ENCODE results near the gene D2HGDH.
"Not testable (repeated sequence)": the region's sequence is repeated elsewhere in the genome, so short reads cannot be mapped to it uniquely, and the experiment has no call there.

Gene D2HGDH

DNA sequence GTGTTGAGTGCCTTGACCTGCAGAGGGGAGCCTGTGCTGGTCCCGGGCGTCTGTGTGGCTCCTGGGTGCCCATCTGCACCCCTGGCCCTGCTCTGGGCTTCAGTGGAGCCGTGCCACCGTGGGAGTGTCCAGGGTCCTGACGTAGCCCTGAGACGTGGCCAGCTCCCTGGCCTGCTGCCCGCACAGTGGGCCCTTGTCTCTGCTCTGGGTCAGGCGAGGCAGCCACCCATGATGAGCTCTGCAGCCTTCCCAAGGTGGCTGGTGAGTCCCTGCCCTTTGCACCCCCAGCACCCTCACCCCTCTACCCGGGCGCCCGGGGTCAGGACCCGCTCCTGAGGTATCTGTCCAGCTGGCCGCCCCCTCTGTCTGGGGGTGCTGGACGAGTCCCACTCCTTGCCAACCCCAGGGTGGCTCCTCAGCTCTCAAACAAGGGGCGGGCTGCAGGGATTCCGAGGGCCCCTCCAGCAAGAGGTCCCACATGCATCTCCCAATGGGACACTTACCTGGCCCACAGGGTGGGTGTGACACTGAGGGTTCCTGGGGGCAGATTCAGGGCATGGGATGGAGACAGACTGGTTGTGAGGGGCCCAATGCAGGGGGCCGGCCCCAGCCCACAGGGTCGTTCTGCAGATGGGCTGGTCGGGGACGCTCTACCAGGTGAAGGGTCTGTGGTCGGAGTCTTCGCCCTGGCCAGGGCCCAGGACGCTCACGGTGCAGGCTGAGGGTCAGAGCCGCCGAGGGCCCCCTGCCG is 76.9 kb downstream of the D2HGDH start:
- DNase-seq = no peak

DNA sequence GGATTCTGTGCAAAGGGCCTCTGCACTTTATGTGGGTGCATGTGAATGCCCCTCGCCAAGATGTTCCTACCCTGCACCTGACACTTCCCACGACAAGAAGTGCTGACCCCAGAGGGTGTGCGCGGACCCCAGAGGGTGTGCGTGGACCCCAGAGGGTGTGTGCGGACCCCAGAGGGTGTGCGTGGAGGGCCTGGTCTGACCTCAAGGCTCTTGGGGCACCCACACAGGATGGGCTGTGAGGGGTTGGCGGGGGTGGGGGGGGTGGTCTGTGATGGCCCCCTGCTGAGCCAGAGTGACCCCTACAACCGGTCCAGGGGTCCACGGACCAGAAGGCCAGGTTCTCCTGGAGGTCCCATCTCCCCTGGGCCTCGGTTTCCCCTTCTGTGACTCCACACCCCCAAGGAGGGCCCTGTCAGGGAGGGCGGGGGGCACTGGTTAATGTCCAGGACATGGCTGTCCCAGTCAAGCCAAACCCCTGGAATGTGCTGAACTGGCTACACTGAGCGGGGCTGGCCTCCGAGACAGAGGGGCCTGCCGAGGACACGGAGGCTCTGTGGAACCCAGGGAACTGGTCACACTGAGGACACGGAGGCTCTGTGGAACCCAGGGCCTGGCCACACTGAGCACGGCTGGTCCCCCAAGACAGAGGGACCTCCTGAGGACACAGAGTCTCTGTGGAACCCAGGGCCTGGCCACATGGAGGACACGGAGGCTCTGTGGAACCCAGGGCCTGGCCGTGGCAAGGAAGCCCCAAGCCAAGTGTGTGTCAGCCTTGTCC is 77.7 kb downstream of the D2HGDH start:
- DNase-seq = no peak

DNA sequence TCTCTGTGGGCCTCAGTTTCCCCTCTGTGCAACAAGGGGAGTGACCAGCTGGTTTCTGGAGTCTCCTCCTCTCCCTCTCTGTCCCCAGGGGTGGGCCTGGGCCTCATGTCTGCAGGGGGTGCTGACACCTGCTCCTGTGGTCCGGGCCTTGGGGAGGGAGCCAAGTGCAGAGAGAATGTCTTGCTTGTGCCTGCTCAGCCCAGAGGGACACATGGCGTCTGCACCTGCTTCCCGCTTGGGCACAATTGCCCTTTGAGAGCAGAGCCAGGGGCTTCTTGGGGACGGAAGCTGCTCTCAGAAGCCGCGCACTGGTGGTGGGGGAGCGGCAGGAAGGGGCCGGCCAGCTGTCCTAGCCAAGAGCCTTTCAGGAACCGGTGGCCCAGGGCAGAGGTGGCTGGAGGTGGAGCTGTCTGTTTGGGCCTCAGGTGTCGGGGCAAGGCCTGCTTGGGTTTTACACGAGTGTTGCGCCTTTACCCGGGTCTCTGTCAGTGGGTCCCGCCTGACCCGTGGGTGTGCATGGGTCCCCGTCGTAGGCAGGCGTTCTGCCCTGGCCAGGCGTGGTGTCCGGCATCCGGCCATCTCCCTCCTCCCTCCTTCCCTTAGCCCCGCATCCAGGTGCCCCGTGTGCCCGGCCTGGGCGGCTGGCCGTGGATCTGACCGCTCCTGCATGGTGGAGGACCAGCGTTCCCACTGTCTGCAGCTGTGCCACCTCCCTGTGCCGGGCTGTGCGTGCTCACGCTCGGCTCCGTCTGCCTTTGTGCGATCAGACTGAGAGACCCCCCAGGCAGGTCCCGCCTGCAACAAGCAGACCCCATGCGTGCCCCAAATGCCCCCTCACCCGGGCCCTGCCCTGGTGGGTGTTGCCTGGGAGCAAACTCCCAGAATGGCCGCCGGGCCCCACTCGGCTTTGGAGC is 78.6 kb downstream of the D2HGDH start:
- no peak for DNase-seq

DNA sequence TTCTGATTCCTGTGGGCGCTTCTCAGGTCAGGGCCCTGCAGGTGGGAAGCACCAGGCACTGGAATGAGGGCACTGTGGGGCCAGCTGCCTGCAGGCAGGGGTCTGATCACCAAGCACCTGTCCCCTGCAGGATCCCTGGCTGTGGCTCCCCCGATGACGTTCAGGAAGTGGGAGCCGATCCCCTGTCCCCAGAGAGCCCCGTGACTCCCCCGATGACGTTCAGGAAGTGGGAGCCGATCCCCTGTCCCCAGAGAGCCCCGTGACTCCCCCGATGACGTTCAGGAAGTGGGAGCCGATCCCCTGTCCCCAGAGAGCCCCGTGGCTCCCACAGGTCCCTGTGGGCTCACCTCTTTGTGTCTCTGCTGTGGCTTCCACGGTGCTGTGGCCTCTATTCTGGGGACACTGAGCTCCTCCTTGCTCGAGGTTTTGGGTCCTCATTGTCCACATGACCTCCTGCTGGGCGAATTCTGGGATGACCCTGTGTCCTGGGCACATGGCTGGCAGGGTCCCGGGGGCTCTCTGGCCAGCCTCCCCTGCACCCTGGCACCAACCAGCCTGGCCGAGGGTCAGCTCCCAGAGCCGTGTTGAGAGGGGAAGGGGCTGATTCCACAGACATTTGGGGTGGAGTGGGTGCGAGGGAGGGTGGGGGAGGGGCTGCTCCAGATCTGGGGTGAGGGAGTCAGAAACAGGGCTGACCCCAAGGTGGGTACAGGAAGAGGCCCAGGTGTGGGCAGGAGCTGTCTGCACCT is 79.4 kb downstream of the D2HGDH start:
- no peak for DNase-seq

DNA sequence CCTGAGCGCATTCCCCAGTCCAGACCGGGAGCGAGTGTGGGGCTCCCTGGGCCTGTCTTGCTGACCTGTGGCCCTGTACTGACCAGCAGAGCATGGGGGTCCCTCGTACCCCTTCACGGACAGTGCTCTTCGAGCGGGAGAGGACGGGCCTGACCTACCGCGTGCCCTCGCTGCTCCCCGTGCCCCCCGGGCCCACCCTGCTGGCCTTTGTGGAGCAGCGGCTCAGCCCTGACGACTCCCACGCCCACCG is 79.9 kb downstream of the D2HGDH start:
- DNase-seq = no peak

DNA sequence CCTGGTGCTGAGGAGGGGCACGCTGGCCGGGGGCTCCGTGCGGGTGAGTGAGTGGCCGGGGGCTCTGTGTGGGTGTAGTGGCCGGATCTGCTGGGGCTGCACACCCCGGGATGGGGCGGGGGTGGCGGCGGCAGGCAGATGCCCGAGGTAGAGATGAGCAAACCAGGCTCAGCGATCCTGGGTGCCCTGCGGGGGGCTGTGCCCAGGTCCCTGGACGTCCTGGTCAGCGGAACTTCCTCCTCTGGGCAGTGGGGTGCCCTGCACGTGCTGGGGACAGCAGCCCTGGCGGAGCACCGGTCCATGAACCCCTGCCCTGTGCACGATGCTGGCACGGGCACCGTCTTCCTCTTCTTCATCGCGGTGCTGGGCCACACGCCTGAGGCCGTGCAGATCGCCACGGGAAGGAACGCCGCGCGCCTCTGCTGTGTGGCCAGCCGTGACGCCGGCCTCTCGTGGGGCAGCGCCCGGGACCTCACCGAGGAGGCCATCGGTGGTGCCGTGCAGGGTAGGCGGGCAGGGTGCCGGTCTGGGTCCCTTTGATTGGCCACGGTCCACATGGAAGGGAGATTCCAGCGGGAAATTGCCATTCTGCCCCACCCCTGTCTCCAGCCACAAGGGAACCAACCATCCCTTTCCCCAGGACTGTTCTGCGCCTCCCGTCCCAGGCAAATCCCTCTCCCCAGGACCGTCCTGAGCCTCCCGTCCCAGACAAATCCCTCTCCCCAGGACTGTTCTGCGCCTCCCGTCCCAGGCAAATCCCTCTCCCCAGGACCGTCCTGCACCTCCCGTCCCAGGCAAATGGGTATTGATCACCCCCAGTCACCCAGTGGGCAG is 80.4 kb downstream of the D2HGDH start:
- DNase-seq = no peak

DNA sequence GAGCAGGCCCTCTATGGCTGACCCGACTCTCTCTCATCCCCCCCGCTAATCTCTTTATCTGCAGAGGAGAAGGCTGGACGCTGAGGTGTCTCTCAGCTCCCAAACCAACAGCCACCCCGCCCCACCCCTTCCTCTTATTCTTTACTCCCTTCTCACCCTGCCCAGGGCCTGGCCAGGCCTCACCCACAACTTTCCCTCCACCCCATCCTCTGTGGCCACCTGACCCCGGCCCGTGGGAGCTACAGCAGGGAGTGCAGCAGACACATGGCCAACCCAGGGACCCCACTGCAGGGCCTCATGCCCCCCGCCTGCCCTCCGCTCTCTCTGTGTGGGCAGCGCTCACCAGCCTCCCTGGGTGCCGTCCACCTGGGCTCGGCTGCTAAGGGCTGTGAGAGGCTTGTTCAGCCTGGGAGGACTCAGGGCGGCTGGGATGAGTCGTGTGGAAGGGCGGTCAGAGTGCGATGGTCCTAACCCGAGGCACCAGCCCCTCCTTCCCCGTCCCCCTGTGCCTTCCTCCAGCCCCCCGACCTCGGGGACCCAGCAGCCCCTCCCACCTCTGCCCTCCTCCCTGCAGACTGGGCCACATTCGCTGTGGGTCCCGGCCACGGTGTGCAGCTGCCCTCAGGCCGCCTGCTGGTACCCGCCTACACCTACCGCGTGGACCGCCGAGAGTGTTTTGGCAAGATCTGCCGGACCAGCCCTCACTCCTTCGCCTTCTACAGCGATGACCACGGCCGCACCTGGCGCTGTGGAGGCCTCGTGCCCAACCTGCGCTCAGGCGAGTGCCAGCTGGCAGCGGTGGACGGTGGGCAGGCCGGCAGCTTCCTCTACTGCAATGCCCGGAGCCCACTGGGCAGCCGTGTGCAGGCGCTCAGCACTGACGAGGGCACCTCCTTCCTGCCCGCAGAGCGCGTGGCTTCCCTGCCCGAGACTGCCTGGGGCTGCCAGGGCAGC is 81.3 kb downstream of the D2HGDH start:
- DNase-seq = no peak

DNA sequence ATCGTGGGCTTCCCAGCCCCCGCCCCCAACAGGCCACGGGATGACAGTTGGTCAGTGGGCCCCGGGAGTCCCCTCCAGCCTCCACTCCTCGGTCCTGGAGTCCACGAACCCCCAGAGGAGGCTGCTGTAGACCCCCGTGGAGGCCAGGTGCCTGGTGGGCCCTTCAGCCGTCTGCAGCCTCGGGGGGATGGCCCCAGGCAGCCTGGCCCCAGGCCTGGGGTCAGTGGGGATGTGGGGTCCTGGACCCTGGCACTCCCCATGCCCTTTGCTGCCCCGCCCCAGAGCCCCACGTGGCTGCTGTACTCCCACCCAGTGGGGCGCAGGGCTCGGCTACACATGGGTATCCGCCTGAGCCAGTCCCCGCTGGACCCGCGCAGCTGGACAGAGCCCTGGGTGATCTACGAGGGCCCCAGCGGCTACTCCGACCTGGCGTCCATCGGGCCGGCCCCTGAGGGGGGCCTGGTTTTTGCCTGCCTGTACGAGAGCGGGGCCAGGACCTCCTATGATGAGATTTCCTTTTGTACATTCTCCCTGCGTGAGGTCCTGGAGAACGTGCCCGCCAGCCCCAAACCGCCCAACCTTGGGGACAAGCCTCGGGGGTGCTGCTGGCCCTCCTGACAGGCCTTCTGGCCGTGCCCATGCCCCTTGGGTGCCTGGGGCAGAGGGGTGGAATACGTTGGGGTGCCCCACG is 82.1 kb downstream of the D2HGDH start:
- no peak for DNase-seq

DNA sequence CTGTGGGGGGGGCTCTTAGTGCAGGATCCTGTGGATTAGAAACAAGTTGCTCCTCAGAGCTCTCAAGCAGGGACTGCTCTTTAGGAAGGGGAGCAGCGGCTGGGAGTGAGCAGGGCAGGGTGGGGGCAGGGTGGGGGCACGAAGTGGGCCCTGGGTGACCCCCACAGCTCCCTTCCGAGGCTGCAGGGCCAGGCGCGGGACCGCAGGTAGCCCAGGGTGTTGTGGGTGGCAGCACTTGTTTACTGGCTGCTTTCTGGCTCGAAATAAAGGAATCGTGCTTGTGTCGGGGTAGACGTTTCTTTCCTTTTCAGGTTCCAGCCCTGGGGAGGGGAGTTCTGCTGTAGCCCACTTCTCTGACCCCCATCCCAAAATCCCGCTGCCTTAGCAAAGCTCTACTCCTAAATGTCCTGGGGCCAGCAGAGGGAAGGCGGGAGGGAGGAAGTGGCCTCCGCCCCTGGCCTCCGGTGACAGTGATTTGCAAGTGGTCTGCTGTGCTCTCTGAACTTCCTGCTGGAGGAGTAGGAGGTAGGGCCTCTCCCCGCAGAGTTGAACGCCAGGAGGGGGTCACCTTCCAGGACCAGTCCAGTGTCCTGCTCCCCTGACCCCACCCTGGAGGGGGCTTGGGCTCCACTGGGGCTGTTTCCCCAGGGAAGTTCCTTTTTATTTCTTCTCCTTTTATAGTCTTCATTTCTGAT is 82.8 kb downstream of the D2HGDH start:
- DNase-seq = no peak

DNA sequence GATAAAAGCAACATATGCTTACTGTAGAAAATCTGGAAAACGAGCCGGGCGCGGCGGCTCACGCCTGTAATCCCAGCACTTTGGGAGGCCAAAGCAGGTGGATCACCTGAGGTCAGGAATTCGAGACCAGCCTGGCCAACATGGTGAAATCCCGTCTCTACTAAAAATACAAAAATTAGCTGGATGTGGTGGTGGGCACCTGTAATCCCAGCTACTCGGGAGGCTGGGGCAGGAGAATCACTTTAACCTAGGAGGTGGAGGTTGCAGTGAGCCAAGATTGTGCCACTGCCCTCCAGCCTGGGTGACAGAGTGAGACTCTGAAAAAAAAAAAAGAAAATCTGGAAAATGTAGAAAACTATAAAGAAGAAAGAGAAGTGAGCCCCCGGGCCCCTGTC is 83.4 kb downstream of the D2HGDH start:
- not testable (repeated sequence) for DNase-seq

Data from NCI-H1694 treated with DMSO at 0.1 percent for 48 hours (cell line).